Neutrophil (primary cell): ENCODE data around the gene SOX5.

ENCODE experiments used
- H3K27ac ChIP-seq: fragments of 200-600 bp; sonication (generic); 2 replicates; pipeline ENCODE4 v1.5.1; 2016; ENCODE audit warnings: mild to moderate bottlenecking, moderate library complexity
- H3K27me3 ChIP-seq: fragments of 200-600 bp; sonication (generic); 2 replicates; pipeline ENCODE4 v1.6.0; 2016; ENCODE audit warnings: mild to moderate bottlenecking
- H3K36me3 ChIP-seq: fragments of 200-600 bp; sonication (generic); 2 replicates; pipeline ENCODE4 v1.5.1; 2017
- H3K4me1 ChIP-seq, 2 experiments: fragments of 200-600 bp in 1 of 2; sonication (generic) in 1 of 2; 1 replicate in 1 of 2; 2 replicates in 1 of 2; pipeline versions ENCODE4 v1.5.1 to v1.6.1; 2013 to 2016; ENCODE audit warnings: low read depth in 1 of 2, low read length in 1 of 2, mild to moderate bottlenecking in 1 of 2, moderate library complexity in 1 of 2; ENCODE audit not compliant: control insufficient read depth in 1 of 2, insufficient read depth in 1 of 2
- H3K4me3 ChIP-seq, 2 experiments: fragments of 200-600 bp in 1 of 2; sonication (generic) in 1 of 2; 1 replicate in 1 of 2; 2 replicates in 1 of 2; pipeline ENCODE4 v1.5.1; 2013 to 2016; ENCODE audit warnings: low read depth in 1 of 2, low read length in 1 of 2, mild to moderate bottlenecking in 1 of 2, moderate library complexity in 1 of 2
- H3K9me3 ChIP-seq: fragments of 200-600 bp; sonication (generic); 2 replicates; pipeline ENCODE4 v1.5.1; 2016
- CTCF ChIP-seq: fragments of 200-600 bp; sonication (generic); IDR thresholded peaks from 2 replicates; pipeline ENCODE4 v1.5.1; 2016; ENCODE audit warnings: antibody characterized with exemption

Gene SOX5

GRCh38 chr12:23618718-23619117, 330.8 kb downstream of the SOX5 start:
- no peak overlapping the region for H3K4me3 ChIP-seq
- TF ChIP-seq CTCF: no peak
- no peaks in the 10 kb centered on the region for H3K4me1 ChIP-seq

GRCh38 chr12:23617749-23618148, 331.7 kb downstream of the SOX5 start:
- Histone ChIP-seq H3K27me3 (no peaks in the 10 kb centered on the region), H3K36me3 (no peaks in the 10 kb centered on the region), H3K27ac (no peak overlapping the region), H3K4me1 (no peaks in the 10 kb centered on the region), H3K9me3 (no peaks in the 10 kb centered on the region), H3K4me3 (no peak overlapping the region)
- no peak for TF ChIP-seq CTCF

More at GRCh38 chr12:23618718-23619117, 330.8 kb downstream of the SOX5 start:
- Histone ChIP-seq H3K36me3 (no peaks in the 10 kb centered on the region), H3K9me3 (no peaks in the 10 kb centered on the region), H3K27me3 (no peaks in the 10 kb centered on the region), H3K27ac (no peak overlapping the region)

GRCh38 chr12:23614280-23614679, 335.2 kb downstream of the SOX5 start:
- H3K4me1 ChIP-seq: no peaks in the 10 kb centered on the region
- no peak overlapping the region for H3K27ac ChIP-seq
- H3K36me3 ChIP-seq: no peaks in the 10 kb centered on the region
- H3K9me3 ChIP-seq: no peaks in the 10 kb centered on the region
- no peaks in the 10 kb centered on the region for H3K27me3 ChIP-seq
- no peak for TF ChIP-seq CTCF
- H3K4me3 ChIP-seq: no peak overlapping the region

DNA sequence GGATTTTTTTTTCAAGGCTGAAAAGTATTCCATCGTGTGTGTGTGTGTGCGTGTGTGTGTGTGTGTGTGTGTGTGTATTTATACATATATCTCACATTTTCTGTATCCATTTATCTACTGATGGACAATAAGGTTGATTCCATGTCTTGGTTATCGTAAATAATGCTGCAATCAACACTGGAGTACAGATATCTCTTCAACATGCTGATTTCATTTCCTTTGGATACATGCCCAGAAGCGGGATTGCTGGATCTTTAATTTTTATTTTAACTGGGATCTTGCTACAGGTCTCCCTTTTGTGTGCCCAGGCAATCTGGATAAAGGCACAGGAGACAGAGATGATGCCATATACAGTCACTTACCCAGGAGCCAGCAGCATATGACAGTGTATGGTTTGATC, 338.1 kb downstream of the SOX5 start:
- H3K9me3 ChIP-seq: no peaks in the 10 kb centered on the region
- H3K4me3 ChIP-seq: no peak overlapping the region
- H3K27me3 ChIP-seq: no peaks in the 10 kb centered on the region
- H3K4me1 ChIP-seq: no peaks in the 10 kb centered on the region
- no peak overlapping the region for H3K27ac ChIP-seq
- TF ChIP-seq CTCF: no peak
- no peaks in the 10 kb centered on the region for H3K36me3 ChIP-seq

DNA sequence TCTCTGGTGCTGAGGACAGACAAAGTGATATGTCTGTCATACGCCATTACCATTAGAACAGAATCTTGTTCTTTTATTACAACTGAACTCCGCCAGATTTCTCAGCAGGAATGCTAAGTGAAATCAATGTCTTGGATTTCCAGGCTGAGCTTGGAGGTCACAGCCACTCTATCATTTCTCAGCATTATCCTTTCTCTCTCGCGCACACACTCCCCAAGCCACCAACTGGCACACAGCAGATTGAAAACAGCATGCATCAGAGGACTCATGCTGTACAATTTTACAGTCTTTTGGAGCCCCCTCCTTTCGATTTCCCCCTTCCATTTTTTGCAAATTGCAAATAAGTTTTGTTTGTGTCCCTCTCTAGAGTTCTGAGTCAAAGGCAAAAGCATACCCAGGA, 348.6 kb downstream of the SOX5 start:
- H3K27me3 ChIP-seq: no peaks in the 10 kb centered on the region
- H3K27ac ChIP-seq: no peak overlapping the region
- no peaks in the 10 kb centered on the region for H3K36me3 ChIP-seq
- TF ChIP-seq CTCF: no peak
- no peaks in the 10 kb centered on the region for H3K9me3 ChIP-seq
- no peak overlapping the region for H3K4me3 ChIP-seq
- H3K4me1 ChIP-seq: no peaks in the 10 kb centered on the region

DNA sequence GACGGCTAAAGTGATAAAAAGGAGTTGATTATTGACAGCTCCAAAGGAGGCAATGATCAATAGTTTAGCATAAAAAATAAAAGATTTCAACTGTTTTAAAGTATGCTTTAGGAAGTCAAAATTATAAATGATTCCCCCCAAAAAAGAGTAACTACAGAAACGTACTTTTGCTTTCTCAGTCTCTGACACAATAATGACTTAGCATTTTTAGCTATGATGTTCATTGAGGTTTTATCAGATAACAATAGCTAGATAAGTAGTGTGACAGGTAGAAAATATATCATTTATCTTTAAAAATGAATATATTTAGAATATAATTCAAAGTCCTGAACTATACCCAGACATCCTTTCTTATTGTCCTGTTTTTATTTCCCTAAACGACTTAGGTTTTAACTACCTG, 352.9 kb downstream of the SOX5 start:
- H3K4me3 ChIP-seq: no peak overlapping the region
- H3K27me3 ChIP-seq: no peaks in the 10 kb centered on the region
- no peaks in the 10 kb centered on the region for H3K4me1 ChIP-seq
- no peak for TF ChIP-seq CTCF
- no peaks in the 10 kb centered on the region for H3K36me3 ChIP-seq
- H3K9me3 ChIP-seq: no peaks in the 10 kb centered on the region
- no peak overlapping the region for H3K27ac ChIP-seq
